ENCODE data around the gene RPSA.
"Not testable (repeated sequence)": the region's sequence is repeated elsewhere in the genome, so short reads cannot be mapped to it uniquely, and the experiment has no call there.

RPSA gene

DNA sequence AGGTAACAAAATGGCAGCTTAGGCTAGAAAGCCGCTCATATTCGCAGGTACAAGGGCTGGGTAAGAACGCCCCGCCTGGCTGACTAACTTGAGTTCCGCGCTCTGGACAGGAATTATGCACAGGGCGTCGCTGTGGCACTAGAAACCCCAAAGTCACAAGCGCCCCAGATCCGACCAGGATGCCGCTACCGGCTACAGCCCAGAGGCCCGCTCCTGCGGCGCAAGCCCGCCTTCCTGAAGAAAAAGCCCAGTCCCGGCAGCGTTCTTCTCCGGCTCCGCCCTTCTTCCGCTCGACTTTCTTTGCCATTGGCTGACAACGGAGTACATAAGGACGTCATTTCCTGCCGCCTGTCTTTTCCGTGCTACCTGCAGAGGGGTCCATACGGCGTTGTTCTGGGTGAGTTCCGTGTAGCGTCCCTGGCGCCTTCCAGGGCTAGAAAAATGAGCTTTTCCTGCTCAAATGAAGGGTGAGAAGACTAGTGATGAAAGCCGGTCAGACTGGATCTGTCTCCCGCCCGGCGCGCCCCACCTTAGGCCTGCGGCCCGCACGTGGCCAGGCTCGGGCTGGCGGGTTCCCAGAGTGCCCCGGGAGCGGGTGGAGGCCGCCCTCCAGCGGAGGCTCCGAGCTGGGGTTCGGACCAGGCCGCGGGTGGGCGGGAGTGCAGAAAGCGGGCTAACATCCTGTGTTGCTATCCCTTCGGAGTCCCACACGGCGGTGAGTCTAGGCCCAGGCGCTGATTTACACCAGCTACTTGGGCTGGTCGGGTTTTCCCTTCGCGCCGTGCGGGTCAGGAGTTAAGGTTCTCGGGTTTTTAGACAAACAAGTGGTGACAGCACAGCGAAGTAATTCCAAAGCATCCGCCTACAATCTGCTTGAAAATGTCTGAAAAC is at the start of gene RPSA:
Gene RPSA, plus strand, starts transcription at position 353 of the 891 bp plus-strand sequence. CDS start 934 bp downstream, outside the sequence.
- DNase-seq, result peak; percentile 85 to 96

DNA sequence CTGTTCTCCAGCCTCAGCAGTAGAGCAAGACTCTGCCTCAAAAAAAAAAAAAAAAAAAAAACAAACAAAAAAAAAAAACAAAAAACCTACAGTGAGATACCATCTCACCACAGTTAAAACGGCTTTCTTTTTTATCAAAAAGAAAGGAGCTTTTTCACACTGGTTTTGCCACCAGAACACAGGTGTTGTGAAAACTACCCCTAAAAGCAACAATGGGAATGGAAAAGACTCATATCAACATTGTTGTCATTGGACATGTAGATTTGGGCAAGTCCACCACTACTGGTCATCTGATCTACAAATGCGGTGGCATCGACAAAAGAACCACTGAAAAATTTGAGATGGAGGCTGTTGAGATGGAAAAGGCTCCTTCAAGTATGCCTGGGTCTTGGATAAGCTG is 48.2 kb upstream of the RPSA start:
- DNase-seq, result no peak

DNA sequence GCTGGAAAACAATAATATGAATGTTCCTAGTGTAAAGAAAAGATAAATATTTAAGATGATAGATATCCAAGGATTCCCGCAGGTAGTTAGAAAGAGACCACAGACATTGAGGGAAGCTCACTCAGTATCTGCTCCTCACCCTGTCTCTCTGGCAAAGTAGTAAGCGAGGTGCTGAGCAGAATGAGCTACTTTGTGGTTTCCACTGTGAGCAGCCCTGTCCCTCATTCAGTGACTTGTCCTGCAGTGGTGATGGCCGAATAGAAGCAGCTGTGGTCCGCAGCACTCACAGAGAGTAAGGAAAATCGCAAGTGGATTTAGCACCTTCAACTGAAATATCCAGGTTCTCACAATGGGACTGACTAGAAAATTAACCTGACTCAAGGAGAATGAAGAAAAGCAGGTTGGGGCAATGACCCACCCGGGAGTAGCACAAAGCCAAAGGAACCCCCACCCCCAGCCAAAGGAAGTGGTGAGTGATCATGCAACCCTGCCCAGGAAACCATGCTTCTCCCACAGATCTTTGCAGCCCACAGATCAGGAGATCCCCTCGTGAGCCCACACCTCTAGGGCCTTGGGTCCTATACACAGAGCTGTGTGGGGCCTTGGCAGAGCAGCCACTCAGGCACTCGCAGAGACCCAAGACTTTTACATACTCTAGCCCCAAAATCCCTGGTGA is 45.1 kb upstream of the RPSA start:
- DNase-seq, result peak in 1 of 2 experiments; percentile 46

DNA sequence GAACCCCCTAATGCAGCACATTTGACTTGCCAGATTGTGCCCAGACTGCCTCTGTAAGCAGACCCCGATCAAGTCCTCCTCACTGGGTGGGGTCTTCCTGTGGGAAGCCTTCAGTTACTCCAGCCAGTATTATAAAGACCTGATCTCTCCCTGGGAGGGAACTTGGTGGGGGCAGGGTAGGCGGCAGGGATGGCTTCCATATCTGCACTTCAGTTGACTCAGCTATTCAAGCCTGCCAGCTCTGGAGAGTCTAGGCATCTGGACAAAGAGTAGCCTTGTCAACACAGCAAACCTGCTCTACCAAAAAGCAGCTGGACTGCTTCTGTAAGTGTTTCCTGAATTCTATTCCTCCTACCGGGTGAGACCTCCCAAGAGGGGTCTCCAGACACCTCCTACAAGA is 44.3 kb upstream of the RPSA start:
- no peak for DNase-seq

DNA sequence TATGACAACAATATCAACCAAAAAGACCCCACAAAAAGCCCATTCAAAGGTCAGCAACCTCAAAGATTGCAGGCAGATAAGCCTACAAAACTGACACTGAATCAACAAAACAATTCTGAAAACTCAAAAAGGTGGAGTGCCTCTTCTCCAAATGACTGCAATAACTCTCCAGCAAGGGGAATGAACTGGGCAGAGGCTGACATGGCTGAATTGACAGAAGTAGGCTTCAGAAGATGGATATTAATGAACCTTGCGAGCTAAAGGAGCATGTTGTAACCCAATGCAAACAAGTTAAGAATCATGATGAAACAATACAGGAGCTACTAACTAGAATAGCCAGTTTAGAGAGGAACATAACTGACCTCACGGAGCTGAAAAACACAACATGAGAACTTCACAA is 43.7 kb upstream of the RPSA start:
- no peak for DNase-seq

DNA sequence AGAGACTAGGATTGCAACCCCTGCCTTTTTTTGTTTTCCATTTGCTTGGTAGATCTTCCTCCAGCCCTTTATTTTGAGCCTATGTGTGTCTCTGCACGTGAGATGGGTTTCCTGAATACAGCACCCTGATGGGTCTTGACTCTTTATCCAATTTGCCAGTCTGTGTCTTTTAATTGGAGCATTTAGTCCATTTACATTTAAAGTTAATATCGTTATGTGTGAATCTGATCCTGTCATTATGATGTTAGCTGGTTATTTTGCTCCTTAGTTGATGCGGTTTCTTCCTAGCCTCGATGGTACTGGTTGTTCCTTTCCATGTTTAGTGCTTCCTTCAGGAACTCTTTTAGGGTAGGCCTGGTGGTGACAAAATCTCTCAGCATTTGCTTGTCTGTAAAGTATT is 36.1 kb upstream of the RPSA start:
- DNase-seq, result not testable (repeated sequence)

DNA sequence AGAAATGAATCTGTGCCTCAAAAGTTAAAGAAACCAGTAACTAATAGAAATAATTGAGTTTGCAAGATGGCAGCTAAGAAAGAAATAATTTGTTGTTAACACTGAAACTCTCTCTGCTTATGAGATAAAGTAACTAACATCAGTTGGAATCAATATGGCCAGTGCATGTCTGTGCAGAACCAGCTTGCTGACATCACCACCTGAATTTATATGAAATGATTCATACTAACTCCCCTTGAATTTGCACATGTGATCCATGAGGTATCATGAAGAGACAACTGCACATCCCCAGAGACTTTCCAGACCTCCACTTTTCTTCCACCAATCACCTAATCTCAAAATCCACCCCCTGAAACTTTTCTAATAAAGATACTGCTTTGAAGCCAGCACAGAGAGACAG is 33.7 kb upstream of the RPSA start:
- DNase-seq, result no peak

DNA sequence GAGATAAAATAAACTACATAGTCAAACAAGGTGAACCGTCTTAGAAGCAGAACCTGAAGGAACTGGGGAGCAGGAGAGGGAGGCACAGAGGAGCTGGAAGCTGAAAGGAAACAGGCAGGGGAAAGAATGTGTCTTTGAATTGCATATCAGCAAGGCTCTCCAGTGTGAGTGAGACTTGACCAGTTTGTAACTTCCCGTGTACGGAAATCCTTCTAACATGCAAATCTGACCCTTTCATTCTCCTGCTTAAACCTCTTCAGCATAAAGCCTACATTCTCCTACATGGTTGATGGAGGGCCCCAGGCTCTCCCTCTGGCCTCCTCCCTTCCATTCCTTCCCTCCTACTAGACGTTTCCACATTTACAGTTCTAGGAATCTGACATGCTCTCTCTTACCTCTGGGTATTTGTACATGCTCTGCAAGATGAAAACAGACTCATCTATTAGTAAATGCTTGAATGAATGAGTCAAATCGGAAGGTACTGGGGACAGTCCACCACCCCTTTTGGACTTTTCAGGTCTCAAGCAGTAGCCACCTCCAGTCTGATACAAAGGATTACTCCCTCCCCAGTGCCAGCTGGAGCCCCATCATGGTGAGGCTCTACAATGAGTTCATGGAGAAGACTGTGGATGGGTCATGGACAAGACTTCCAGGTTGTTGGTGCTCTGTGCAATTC is 29.4 kb upstream of the RPSA start:
- DNase-seq, result no peak

DNA sequence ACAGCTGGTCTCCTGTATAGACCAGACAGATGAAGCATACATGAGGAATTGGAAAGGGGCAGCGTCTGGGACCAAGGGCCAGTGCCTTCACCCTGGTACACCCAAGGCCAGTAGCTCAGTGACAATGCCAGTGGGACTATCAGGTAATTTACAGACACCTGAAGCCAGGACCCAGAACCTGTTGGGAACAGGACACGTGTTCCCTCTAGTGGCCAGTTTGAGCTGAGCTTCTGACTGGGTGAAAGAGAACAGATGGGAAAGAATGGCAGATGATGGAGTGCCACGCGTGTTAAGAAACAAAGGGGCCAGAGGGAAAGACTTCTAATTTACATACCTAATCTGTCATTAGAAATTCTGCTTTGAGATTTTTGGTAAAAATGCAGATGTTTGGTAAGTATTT is 28.4 kb upstream of the RPSA start:
- DNase-seq, result peak; percentile 36 to 50

DNA sequence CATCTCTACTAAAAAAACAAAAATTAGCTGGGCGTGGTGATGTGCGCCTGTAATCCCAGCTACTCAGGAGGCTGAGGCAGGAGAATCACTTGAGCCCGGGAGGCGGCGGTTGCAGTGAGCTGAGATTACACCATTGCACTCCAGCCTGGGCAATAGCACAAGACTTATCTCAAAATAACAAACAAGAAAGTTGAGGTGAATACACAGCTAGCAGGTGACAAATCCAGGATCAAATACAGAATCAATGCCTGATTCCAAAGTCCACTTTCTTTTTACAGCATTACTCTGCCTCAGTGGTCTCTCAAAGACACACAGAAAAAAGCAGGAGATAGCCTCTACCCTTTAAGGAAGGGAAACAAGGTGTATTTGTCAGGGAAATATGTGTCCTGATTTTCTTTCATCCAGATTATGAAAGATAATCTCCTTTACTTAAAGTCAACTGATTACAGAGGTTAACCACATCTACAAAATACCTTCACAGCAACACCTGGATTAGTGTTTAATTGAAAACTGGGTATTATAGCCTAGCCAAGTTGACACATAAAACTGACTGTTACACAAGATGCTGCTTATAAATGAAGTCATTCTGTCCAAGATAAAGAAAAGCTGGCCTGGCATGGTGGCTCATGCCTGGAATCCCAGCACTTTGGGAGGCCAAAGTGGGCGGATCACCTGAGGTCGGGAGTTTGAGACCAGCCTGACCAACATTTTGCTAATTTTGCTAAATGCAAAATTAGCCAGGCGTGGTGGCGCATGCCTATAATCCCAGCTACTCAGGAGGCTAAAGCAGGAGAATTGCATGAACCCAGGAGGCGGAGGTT is 27.4 kb upstream of the RPSA start:
- DNase-seq, result no peak

DNA sequence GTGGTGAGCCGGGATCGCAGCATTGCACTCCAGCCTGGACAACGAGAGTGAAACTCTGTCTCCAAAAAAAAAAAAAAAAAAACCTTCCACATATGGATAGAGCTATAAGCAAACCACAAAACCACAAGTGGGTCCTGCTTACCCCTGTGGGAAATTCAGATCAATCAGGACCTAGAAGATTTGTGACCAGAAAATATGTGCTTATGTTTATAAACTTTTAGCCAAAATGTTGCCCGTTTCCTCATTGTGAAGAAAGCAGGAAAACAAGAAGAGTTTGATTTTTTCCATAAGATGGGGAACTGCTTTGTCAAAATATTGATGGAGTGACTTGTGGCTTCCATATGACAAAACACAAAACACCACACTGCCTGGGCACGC is 26.8 kb upstream of the RPSA start:
- no peak for DNase-seq

DNA sequence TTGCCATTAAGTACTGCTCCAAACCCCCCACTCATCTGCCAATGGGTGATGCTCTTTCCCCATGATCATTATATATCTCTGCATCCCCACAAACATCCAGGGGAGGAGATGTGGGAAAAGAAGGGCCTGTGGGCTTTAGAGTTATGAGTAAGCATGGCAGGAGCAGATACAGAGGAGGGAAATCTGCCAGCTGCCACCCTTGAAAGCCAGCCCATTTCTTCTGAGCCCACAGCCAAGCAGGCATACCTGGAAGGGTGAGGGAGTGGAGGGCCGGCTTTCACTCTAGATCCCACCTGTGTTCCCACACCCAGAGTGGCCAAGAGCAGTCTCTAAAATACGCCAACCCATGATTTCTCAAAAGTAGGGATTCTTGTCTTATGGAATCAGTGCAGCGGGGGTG is 25.1 kb upstream of the RPSA start:
- DNase-seq, result no peak

DNA sequence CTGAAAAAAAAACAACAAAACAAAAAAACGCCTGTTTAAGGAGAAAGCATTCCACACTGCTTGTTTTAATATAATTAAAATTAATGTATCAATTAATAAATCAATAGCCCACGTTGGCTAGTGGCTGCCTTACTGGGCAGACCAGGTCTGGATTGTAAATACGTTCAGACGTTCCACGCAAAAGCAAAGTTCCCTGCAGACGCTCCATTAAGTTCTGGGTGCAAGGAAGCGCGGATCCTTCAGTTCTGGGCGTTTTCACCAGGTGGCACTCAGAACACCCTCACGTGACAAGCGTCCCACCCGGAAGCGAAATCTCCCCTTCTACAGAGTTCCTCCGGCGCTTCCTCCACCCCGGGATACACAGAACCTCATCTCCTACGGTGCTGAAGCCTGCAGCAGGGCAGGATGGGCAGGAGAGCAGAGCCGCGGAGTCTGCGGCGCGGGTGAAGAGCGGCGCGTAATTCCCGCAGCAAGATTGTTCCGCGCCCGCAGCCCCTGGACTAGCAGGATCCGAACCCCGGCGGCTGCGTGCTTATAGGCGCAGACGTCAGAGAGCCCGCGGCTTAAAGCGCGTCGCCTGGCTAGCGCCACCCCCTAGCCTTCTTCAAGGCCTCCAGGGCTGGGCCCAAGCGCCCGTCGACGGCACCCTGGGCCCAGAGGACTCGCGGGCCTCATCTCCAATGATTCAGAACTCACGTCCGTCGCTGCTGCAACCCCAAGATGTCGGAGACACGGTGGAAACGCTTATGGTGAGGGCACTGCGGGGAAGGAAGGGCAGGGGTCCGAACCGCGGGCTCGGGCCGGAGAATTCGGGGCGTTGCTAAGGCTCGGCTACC is 23.3 kb upstream of the RPSA start, which contains the start of gene SLC25A38:
Gene SLC25A38, plus strand, starts transcription at position 326 of the 836 bp plus-strand sequence. Its CDS starts 355 bp downstream, at position 681.
- peak; percentile 72 to 76 for DNase-seq

DNA sequence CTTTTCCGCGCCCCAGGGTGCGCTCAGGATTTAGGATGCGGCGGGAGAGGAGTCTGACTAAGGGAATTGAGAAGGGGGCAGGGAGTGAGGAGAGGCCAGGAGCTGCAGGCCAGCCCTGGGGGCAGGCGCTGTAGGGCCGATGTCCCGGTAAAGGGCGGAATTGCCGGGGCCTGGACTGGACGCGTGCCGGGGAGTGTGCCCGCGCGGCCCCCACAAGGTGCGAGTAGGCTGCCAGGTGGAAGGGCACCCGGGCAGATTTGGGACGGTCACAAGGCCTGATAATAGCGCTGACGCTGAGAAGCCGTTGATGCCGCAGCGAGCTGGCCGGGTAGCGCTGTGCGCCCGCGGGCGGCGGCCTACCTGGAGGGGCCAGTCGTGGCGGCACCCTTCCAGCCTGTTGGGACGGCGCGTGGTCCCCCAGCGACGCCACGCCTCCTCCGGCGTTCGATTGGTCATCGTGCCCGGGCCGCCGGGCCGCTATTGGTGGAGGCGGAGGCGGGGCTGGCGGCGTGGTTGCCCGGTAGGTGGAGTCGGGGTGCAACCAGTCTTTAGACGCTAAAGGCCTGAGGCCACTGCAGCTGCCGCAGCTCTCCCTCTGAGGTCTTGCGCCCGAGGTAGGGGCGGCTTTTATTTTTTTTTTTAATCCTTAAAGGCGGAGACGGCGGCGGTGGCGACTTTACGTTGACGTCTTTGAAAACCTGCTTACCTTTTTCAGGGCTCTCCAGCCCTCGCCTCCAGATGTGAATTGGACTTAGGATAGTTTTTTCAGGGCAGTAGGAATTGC is 22.4 kb upstream of the RPSA start:
- DNase-seq, result peak; percentile 92 to 96

DNA sequence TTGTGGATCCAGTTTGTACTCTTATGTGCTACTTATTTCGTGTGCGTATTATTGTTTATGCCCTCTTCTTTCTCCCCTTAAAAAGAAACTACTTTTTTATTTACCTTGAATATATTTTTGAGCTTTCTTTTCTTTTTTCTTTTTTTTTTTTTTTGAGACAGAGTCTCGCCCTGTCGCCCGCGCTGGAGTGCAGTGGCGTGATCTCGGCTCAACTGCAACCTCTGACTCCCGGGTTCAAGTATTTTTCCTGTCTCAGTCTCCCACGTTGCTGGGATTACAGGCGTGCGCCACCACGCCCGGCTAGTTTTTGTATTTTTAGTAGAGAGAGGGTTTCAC is 21.9 kb upstream of the RPSA start:
- no peak for DNase-seq

DNA sequence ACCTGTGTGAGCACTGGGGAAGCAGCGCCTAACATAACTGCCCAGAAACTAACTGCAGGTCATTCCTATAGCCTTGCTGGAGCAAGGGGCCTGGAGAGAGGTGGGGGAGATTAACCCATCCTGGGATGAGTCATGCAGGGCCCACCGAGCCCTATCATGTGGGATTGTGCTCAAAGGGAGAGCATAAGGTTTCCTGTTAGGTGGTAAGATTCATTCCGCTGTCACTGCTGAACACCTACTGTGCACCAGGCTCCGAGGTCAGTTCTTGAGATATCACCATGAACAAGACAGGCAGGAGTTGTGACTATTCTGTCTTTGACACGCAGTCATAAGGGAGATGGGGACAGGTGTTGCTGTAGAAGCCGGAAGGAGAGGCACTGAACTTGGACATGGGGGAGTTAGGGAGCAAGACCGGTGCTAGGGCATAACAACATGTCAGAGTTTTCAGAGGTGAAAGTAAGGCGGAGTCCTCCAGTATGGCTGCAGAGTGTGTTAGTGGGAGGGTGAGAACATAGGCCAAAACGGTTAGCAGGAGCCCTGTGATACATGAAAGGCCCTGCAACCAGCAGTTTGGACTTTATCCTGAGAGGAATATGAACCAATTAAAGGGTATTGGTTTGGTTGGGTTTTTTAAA is 20.9 kb upstream of the RPSA start:
- DNase-seq, result peak in 1 of 2 experiments; percentile 11

DNA sequence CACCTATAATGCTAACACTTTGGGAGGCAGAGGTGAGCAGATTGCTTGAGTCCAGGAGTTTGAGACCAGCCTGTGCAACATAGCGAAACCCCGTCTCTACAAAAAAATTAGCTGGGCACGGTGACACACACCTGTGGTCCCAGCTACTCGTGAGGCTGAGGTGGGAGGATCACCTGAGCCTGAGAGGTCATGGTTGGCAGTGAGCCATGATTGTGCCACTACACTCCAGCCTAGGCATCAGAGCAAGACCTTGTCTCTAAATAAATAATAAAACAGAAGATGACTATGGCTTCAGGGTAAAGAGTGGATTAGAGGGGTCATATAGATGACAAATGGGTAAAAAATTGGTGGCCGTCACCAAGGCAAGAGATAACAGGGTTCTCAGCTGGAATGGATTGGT is 20.2 kb upstream of the RPSA start:
- DNase-seq, result no peak

DNA sequence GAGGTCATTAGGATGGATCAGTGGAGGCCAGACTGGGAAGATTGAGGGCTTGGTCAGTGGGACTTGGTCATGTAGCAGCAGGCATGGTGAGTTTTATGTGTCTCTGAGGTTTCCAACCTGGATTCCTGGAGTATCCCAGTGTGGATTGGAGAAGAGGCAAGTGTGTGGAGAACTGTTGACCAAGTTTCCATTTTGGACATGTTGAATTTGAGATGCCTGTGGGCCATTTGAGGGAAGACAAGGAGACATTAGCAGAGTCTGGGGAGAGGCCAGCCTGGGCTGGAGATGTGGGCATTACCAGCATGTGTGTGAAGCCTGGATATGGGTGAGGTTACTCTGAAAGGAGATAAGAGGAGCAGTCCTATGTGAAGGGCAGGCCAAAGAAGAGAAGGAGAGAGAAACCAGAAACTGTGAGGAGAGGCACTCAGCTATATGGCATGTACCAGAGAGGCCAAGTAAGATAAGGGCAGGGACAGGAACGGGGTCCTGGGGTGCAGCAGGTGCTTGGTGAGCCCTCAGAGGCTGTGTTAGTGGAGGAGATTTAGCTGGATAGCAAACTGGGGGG is 19.0 kb upstream of the RPSA start:
- DNase-seq, result no peak

DNA sequence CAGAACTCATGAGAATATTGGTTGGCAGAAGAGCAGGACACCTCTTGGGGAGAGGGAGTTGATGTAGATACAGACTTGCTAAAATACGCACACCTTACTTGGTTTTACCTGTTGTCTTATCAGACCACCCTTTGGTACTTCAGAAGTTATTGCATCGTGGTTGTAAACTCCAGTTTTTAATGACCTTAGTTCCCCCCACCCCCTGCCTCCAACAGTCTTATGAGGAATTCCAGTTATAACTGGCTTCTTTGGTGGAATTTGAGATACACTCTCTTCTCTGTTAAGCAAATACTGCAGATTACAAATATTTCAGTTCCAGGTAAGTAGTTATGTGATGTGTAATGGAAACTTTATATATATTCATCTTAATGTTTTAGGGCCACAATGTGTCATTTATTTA is 18.4 kb upstream of the RPSA start:
- no peak for DNase-seq

DNA sequence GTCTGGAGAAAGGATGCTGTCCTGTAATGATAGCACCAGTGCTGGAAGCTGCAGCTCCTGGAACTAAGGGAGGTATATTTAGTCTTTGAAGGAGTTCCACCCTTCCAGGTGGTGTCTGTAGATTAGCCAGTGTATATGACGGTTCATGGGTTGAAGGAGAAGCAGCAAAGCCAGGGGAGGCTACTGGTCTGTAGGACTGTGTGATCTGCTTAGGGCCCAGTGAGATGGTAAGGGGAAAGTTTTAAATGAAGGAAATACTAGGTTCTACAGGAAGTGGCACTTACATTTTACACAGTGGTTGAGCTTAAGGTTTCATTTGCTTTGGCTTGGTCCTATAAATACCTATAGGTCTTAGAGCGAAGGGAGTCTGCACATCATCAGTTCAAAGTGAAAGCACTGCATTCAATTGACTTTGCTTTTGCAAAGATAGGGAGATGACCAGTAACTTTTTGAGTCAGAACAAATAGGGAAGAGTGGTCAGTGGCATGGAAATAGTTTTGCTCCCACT is 17.7 kb upstream of the RPSA start:
- DNase-seq, result no peak

Measured in stimulated activated CD4-positive, alpha-beta T cell treated with anti-CD3 and anti-CD28 coated beads, Interleukin-4, amount 100 ng/mL, for 4 hours (primary cell).